NCI-H2081 (cell line): ENCODE results near the gene PPARA.

Experiments
- DNase-seq, 2 experiments: peaks; one replicate each; lab custom pipeline; 2025; lab: John Stamatoyannopoulos, UW

PPARA gene

GRCh38 chr22:46274381-46274780 is 124.1 kb downstream of the PPARA start:
- DNase-seq, result no peak

- no peak for DNase-seq
Measured at GRCh38 chr22:46275455-46276122, 125.3 kb downstream of the PPARA start.

- no peak for DNase-seq
Measured at GRCh38 chr22:46276563-46276962, 126.2 kb downstream of the PPARA start.

GRCh38 chr22:46278656-46279645 is 128.6 kb downstream of the PPARA start:
- no peak for DNase-seq

- no peak for DNase-seq
Measured at GRCh38 chr22:46280063-46280817, 129.9 kb downstream of the PPARA start.

GRCh38 chr22:46280999-46281623 is 130.8 kb downstream of the PPARA start:
- DNase-seq, result no peak

- no peak for DNase-seq
Measured at GRCh38 chr22:46281866-46282678, 131.7 kb downstream of the PPARA start.

- no peak for DNase-seq
Measured at GRCh38 chr22:46286006-46286405, 135.7 kb downstream of the PPARA start.

- DNase-seq, result no peak
Measured at GRCh38 chr22:46286941-46287872, 136.9 kb downstream of the PPARA start.

GRCh38 chr22:46287873-46288751 is 137.8 kb downstream of the PPARA start:
- no peak for DNase-seq

GRCh38 chr22:46288846-46289243 is 138.5 kb downstream of the PPARA start:
- DNase-seq, result no peak

- no peak for DNase-seq
Measured at GRCh38 chr22:46289244-46289891, 139.0 kb downstream of the PPARA start.

- DNase-seq, result peak in 1 of 2 experiments; percentile 9
Measured at GRCh38 chr22:46290121-46290842, 140.0 kb downstream of the PPARA start.

GRCh38 chr22:46290843-46291785 is 140.8 kb downstream of the PPARA start:
- DNase-seq, result peak; percentile 21 to 83

GRCh38 chr22:46292173-46292572 is 141.8 kb downstream of the PPARA start:
- DNase-seq, result no peak

GRCh38 chr22:46292732-46293131 is 142.4 kb downstream of the PPARA start:
- no peak for DNase-seq
